NCI-H524 treated with DMSO at 0.1 percent for 48 hours (cell line): ENCODE results near the gene SERPINB1.
A peak's percentile ranks its signal among the peaks of the same experiment; 100 is the strongest.

ENCODE experiments used
- DNase-seq: peaks from one replicate; lab custom pipeline; 2025; lab: John Stamatoyannopoulos, UW

Gene SERPINB1

DNA sequence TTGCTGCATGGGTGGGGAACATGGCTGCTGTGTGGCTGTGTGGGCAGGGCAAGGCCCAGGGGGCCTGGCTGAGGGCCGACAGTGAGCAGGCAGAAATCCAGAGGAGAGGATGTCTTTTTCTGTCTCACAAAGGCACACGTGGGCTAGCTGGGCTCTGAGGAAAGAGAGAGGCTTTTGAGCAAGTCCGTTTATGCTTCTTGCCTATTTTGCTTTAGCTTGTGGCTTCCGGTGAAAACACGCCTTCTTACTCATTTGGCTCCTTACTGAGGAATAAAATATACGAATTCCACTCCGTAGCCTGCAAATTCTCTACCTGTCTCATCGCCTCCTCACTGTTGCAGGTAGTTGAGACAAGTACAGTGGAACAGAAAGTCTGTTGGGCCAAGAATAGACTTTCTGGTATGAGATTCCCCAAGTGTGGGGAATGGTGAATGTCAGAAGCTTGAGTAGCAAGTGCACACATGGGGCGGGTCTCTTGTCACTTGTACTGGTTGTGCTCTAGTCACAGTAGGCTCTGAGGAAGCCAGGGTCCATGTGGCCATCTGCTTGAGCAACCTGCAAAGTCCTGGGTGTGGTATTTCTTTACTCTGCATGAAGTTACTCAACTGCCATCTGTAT is 48.0 kb downstream of the SERPINB1 start:
- no peak for DNase-seq

DNA sequence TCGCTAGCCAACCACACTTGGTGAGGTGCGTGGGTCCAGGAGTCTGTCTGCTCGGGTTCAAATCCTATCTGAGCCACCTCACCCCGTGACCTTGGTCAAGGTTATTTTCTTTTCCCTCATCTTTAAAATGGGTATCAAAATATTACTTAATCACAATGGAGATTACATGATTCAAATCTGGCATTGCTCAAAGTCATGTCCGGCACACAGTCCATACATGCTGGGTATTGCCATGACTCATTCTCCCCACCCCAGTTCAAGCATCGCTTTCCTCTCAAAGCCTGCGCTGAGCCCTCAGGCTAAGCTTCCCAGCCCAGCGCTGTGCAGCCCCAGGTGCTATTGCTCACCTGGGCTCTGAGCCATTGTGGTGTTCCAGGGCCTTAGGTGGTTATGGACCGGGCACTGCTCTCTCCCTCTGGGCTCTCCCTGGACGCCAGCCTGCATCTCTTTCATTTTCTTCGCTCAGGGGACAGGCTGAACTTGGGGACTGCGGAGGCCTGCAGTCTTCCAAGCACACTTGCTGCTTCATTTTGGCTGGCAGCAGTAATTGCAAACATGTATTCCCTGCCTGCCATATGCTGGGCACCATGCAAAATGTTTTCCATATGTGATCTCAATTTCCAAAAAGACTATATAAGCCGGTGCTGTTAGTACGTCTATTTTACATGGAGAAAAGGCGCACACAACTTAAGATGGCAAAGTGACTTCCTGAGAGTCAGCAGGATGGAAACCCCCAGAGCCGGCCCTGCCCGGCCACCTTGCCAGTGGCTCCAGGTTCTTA is 49.1 kb downstream of the SERPINB1 start:
- DNase-seq, result no peak

DNA sequence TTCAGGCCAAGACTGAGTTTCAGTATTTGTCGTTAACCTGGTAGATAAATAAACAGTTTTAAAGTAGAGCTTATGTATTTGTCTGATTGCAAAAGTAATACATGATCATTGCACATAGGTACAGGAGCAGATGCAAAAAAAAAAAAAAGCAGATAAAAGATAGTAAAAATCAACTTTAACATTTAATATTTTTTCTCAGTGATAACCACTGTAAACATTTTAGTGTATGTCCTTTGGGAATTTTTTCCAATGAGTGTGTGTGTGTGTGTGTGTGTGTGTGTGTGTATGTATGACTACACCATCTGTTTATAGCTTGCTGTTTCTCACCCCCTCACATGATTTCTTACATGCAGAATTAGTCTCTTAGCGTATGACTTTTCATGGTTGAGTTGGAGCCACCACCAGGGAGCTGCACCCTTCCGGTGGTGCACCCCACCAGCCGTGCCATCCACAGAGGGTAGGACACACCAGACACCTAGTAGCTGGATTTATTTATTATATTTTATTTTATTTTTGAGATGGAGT is 50.2 kb downstream of the SERPINB1 start:
- DNase-seq, result no peak

DNA sequence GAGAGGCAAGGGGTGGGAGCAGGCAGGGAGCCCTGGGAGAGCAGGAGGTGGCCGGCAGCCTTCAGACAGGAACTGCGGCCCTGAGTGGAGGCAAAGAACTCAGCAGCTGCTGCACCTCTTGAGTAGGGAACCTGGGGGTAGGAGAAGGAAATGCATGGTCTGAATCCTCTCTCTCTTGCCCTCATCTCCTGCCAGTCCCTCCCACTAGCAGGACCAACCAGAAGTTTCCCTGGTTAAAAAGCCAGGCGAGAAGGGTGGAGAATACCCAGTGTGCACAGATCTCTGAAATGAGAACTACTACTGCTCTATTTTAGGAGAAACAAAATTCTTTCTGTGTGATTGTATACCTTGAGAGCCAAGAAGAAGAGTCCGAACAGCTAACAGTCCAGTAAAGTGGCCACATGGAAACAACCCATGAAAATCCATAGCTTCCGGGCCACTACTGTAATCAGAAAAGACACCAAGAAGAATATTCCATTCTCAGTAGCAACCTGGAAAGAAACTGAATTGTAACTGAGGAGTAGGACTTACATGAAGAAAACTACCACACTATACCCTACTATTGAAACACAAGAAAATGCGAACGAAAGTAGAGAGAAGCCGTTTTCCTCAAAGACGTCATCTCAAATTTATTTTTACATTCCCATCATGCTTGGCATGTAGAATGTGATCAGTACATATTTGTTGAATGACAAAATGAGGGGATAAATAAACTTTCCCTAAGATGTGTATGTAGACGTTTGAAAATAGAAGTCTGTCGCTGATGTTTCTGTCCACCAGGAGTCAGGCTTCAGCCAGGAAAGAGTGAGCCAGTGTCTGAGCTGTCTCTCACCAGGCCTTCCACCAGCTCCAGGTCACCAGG is 50.8 kb downstream of the SERPINB1 start:
- DNase-seq, result peak; percentile 54

DNA sequence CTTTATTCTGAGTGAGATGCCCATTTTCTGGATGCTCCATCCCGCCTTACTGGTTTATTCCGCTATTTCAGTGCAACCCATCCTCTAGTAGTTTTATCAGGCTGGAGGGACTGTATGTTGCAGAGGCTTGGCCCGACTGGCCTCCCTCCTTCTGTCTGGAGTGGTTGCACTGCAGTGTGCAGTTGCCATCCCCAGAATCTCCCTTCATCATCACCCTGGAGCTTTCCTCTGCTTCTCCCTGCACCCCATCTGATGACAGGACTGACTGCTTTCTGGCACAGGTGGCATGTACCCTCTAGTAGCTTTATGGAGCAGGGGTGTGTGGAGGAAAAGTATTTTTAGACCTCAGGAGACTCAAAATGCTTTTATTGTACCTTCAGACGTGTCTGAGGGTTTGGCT is 55.4 kb downstream of the SERPINB1 start:
- DNase-seq, result no peak

DNA sequence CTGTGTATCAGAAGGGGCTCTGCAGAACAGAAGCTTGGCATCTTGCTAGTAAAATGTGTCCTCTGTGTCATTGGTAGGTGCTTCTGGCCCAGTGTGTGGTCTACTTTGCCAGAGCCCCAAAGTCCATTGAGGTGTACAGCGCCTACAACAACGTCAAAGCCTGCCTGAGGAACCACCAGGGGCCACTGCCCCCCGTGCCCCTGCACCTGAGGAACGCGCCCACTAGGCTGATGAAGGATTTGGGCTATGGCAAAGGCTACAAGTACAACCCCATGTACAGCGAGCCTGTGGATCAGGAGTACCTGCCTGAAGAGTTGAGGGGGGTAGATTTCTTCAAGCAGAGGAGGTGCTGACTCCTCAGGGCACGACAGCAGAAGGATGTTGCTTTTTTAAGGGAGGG is 56.7 kb downstream of the SERPINB1 start:
- DNase-seq, result no peak

DNA sequence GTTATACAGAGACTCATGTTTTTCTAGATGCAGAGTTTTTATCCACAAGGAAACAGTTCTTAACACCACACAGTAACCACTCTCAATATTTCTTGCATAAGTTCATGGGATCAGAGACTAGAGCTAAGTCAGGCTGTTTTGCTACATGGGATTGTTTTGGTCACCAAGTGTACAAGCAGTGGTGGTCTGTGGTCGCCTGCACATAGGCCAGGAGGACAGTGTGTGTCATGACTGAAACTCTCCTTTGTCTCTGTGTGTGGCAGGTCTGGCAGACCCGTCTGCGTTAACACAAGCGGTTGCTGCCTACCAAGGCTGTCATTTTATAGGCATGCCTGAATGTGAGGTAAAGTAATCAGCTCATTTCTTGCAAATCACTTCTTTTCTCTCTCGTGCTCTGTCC is 57.6 kb downstream of the SERPINB1 start:
- DNase-seq, result no peak

DNA sequence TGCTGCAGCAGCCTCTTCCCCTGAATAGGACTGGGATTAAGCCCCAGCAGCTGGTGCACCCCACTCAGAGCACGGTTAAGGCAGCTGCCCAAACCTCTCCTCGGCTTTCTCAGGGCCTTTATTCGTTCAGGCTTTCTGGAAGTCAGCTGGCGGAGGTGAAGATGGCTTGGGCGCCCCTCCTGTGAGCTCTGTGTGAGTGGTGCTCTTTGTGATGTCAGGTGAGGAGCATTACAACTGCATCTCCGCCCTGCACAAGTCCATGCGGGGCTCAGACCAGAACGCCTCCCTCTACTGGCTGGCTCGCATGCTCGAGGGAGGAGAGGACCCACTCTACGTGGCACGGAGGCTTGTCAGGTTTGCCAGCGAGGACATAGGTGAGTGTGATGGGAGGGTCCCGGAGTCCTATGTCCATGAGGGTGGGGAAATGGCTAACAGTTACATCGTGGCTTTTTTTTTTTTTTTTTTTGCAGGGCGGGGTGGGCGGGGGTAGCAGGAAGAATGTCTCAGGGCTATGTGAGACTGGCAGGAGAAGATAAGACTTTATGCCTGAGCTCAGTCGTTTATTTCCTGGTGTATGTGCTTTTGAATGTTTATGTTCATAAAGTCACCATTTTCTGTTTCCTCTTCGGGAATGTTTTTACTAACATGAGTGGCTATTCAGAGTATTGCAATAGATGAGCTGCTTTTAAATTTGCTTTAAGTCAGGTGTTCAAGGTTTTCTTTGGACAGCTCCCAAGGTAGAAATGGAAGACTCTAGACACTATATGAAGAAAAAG is 58.3 kb downstream of the SERPINB1 start:
- no peak for DNase-seq

DNA sequence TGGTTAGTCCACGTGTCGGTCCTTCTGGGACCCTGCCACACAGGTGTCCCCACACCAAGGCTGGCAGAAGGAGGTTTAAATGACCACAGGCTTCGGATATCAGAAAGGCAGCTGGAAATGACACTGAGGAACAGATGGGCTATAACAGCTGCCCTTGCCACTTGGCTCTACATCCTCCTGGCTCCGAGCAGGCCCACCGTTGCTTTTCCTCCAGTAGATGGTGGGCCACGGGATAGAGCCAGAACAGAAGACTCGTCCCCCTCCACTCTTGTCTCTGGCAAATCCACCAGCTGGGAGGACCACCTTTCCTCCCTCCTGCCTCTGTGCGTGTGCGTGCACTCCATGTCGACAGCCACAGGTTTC is 58.9 kb downstream of the SERPINB1 start:
- DNase-seq, result peak; percentile 96

DNA sequence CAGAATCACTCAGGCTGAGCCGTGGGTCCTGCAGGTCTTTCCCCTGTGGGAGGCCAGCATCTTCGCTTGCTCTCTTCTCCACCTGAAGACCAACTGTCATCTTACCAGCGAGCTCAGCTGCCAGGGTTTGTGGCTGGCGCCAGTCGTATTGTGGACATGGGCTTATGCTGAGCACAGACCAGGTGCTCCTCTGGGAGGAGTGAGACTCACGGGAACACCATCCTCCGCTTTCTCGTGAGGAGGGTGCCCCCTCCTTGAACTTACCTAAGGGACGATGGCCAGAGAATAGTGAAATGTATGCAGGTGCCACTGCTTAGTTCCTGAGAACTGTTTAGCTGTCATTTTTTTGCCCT is 59.3 kb downstream of the SERPINB1 start:
- DNase-seq, result no peak
